H1 (cell line): ENCODE data around the gene CRISPLD2. TPM values are rescaled to one million over a fixed set of nuclear protein-coding genes. Genes with fewer than 3 reads are reported as not detected.

Experiments
- CBX5 ChIP-seq: fragments of 300-800, 300-1000 bp; sonication (generic); IDR thresholded peaks from 2 replicates; pipeline ENCODE4 v1.7.1; 2016; ENCODE audit warnings: antibody characterized with exemption, low read length, low read depth
- HDAC2 ChIP-seq, 2 experiments: fragments of 300-600 bp in 1 of 2; sonication (generic) in 1 of 2; IDR thresholded peaks; 2 replicates each; pipeline ENCODE4 v1.6.1; 2011 to 2012; ENCODE audit warnings: low read depth in 2 of 2, low read length in 2 of 2, mild to moderate bottlenecking in 2 of 2, moderate library complexity in 2 of 2, borderline replicate concordance in 1 of 2, inconsistent platforms in 1 of 2
- POLR2A ChIP-seq, 2 experiments: IDR thresholded peaks; 1 replicate in 1 of 2; 2 replicates in 1 of 2; pipeline ENCODE4 v1.6.1; 2011; ENCODE audit warnings: low read depth in 2 of 2, low read length in 2 of 2, mild to moderate bottlenecking in 2 of 2; ENCODE audit errors: control extremely low read depth in 1 of 2
- polyA plus RNA-seq, 7 experiments: library from polyadenylated mRNA; depleted of rRNA in 3 of 7; stranded (reverse) in 5 of 7; unstranded in 2 of 7; fragments of >200 nt in 5 of 7; fragments of 200-250 nt in 2 of 7; gene quantifications; 1 replicate in 5 of 7; 2 replicates in 1 of 7; 4 replicates in 1 of 7; pipeline versions ENCODE4 v1.2.1 to v1.2.3, GENCODE V29; 2011 to 2013; ENCODE audit warnings: missing spikeins in 2 of 7, mixed read lengths in 2 of 7
- total RNA-seq: library from RNA; stranded (reverse); fragmentation: NEBNext Ultra II Directional; extraction: Animal tissue kit (Norgen Biotek cat#: 25700); gene quantifications from 2 replicates; pipeline ENCODE4 v1.2.1, GENCODE V29; 2021
- TF ChIP-seq, protein P1 (sequence below): fragments of 300-600 bp; sonication (generic); IDR thresholded peaks from 2 replicates; pipeline ENCODE4 v1.7.1; 2012; ENCODE audit warnings: low read length, moderate library complexity, mild to moderate bottlenecking, inconsistent platforms; ENCODE audit not compliant: insufficient replicate concordance

CRISPLD2 gene
- total and polyA plus RNA-seq, 2 of the 8 experiments (the other 6 are each of a cell fraction or from before 2014, with no cell fraction given) = 2.7 to 5.1 TPM

DNA sequence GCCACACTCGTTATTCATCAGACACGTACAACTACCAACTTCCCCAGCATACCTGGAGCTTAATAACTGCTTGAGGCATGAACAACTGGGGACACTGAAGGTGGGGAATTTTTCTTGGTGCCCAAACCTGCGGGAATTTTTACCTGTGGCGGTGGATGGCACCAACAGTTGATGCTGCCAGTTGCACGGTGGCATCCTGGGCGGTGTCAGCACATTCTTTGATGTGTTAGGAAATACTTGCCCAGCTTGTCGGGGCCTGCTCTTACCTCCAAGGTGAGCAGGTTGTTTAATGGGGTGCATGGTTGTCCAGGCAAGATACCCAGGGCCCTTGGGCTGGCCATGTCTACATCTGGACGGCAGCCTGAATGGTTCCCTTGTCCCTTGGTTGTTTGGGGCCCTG, 79.6 kb downstream of the CRISPLD2 start (continued):
- TF ChIP-seq, protein P1, sequence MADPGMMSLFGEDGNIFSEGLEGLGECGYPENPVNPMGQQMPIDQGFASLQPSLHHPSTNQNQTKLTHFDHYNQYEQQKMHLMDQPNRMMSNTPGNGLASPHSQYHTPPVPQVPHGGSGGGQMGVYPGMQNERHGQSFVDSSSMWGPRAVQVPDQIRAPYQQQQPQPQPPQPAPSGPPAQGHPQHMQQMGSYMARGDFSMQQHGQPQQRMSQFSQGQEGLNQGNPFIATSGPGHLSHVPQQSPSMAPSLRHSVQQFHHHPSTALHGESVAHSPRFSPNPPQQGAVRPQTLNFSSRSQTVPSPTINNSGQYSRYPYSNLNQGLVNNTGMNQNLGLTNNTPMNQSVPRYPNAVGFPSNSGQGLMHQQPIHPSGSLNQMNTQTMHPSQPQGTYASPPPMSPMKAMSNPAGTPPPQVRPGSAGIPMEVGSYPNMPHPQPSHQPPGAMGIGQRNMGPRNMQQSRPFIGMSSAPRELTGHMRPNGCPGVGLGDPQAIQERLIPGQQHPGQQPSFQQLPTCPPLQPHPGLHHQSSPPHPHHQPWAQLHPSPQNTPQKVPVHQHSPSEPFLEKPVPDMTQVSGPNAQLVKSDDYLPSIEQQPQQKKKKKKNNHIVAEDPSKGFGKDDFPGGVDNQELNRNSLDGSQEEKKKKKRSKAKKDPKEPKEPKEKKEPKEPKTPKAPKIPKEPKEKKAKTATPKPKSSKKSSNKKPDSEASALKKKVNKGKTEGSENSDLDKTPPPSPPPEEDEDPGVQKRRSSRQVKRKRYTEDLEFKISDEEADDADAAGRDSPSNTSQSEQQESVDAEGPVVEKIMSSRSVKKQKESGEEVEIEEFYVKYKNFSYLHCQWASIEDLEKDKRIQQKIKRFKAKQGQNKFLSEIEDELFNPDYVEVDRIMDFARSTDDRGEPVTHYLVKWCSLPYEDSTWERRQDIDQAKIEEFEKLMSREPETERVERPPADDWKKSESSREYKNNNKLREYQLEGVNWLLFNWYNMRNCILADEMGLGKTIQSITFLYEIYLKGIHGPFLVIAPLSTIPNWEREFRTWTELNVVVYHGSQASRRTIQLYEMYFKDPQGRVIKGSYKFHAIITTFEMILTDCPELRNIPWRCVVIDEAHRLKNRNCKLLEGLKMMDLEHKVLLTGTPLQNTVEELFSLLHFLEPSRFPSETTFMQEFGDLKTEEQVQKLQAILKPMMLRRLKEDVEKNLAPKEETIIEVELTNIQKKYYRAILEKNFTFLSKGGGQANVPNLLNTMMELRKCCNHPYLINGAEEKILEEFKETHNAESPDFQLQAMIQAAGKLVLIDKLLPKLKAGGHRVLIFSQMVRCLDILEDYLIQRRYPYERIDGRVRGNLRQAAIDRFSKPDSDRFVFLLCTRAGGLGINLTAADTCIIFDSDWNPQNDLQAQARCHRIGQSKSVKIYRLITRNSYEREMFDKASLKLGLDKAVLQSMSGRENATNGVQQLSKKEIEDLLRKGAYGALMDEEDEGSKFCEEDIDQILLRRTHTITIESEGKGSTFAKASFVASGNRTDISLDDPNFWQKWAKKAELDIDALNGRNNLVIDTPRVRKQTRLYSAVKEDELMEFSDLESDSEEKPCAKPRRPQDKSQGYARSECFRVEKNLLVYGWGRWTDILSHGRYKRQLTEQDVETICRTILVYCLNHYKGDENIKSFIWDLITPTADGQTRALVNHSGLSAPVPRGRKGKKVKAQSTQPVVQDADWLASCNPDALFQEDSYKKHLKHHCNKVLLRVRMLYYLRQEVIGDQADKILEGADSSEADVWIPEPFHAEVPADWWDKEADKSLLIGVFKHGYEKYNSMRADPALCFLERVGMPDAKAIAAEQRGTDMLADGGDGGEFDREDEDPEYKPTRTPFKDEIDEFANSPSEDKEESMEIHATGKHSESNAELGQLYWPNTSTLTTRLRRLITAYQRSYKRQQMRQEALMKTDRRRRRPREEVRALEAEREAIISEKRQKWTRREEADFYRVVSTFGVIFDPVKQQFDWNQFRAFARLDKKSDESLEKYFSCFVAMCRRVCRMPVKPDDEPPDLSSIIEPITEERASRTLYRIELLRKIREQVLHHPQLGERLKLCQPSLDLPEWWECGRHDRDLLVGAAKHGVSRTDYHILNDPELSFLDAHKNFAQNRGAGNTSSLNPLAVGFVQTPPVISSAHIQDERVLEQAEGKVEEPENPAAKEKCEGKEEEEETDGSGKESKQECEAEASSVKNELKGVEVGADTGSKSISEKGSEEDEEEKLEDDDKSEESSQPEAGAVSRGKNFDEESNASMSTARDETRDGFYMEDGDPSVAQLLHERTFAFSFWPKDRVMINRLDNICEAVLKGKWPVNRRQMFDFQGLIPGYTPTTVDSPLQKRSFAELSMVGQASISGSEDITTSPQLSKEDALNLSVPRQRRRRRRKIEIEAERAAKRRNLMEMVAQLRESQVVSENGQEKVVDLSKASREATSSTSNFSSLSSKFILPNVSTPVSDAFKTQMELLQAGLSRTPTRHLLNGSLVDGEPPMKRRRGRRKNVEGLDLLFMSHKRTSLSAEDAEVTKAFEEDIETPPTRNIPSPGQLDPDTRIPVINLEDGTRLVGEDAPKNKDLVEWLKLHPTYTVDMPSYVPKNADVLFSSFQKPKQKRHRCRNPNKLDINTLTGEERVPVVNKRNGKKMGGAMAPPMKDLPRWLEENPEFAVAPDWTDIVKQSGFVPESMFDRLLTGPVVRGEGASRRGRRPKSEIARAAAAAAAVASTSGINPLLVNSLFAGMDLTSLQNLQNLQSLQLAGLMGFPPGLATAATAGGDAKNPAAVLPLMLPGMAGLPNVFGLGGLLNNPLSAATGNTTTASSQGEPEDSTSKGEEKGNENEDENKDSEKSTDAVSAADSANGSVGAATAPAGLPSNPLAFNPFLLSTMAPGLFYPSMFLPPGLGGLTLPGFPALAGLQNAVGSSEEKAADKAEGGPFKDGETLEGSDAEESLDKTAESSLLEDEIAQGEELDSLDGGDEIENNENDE = no peak
- TF ChIP-seq POLR2A (IDR thresholded peaks at IDR 0.05; ENCODE audit: control extremely low read depth in 1 of 2, low read depth in 2 of 2, low read length in 2 of 2) = no peak
- TF ChIP-seq CBX5 = no peak
- TF ChIP-seq HDAC2 (IDR thresholded peaks at IDR 0.05; ENCODE audit: borderline replicate concordance in 1 of 2, low read depth in 2 of 2, low read length in 2 of 2) = no peak
